ENCODE measurements around the gene LEFTY1. TPM values are rescaled to one million over a fixed set of nuclear protein-coding genes. Genes with fewer than 3 reads are reported as not detected.
"Not testable (repeated sequence)": the region's sequence is repeated elsewhere in the genome, so short reads cannot be mapped to it uniquely, and the experiment has no call there.

The LEFTY1 gene, protein sequence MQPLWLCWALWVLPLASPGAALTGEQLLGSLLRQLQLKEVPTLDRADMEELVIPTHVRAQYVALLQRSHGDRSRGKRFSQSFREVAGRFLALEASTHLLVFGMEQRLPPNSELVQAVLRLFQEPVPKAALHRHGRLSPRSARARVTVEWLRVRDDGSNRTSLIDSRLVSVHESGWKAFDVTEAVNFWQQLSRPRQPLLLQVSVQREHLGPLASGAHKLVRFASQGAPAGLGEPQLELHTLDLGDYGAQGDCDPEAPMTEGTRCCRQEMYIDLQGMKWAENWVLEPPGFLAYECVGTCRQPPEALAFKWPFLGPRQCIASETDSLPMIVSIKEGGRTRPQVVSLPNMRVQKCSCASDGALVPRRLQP
- 0.29 and 0.31 TPM in 2 replicates for total RNA-seq (ENCODE audit: low replicate concordance)
- long read RNA-seq: 0 reads

DNA sequence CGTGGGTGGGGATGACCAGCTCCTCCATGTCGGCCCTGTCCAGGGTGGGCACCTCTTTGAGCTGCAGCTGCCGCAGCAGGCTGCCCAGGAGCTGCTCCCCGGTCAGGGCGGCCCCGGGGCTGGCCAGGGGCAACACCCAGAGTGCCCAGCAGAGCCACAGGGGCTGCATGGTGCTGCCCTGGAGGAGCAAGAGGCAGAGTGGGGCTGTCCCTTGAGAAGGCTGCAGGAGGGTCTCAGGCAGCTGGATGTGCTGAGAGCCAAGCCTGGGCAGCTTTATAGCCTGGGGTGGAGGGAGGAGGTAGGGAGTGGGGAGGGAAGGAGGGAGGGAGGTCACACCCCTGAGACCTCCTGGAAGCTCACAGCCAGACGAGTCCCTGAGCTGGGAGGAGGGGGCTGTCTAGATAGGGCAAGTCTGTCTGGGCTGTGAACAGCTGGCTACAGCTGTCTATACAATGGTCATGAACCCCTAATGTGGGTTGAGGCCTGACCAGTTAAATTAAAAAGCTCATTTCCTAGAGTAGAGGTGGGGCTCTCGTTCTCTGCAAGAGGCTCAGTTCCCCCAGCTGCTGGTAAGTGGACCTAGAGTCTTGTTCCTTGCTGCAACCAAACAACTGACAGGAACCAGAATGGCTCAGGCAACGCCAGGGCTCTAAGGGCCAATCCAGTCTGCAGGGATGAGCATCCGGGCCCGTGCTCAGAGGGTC, at the start of gene LEFTY1:
LEFTY1 (minus strand) TSS at position 249 of the 704 bp plus-strand sequence; CDS start at position 169, 80 bp downstream.
- Mint-ChIP-seq H3K27ac (no peak within 1 kb of the TSS), H3K36me3 (no peaks in the 10 kb centered on the region), H3K4me3 (no peak within 1 kb of the TSS), H3K27me3 (peaks cover 12% of the 10 kb centered on the region), H3K4me1 (ENCODE audit: unreplicated experiment) (peaks cover 11% of the 10 kb centered on the region), H3K9me3 (no peaks in the 10 kb centered on the region)
- no peak for DNase-seq (ENCODE audit: extremely low spot score, unreplicated experiment)
- TF ChIP-seq, protein P1, sequence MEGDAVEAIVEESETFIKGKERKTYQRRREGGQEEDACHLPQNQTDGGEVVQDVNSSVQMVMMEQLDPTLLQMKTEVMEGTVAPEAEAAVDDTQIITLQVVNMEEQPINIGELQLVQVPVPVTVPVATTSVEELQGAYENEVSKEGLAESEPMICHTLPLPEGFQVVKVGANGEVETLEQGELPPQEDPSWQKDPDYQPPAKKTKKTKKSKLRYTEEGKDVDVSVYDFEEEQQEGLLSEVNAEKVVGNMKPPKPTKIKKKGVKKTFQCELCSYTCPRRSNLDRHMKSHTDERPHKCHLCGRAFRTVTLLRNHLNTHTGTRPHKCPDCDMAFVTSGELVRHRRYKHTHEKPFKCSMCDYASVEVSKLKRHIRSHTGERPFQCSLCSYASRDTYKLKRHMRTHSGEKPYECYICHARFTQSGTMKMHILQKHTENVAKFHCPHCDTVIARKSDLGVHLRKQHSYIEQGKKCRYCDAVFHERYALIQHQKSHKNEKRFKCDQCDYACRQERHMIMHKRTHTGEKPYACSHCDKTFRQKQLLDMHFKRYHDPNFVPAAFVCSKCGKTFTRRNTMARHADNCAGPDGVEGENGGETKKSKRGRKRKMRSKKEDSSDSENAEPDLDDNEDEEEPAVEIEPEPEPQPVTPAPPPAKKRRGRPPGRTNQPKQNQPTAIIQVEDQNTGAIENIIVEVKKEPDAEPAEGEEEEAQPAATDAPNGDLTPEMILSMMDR (conservative IDR thresholded peaks at IDR 0.05): no peak

DNA sequence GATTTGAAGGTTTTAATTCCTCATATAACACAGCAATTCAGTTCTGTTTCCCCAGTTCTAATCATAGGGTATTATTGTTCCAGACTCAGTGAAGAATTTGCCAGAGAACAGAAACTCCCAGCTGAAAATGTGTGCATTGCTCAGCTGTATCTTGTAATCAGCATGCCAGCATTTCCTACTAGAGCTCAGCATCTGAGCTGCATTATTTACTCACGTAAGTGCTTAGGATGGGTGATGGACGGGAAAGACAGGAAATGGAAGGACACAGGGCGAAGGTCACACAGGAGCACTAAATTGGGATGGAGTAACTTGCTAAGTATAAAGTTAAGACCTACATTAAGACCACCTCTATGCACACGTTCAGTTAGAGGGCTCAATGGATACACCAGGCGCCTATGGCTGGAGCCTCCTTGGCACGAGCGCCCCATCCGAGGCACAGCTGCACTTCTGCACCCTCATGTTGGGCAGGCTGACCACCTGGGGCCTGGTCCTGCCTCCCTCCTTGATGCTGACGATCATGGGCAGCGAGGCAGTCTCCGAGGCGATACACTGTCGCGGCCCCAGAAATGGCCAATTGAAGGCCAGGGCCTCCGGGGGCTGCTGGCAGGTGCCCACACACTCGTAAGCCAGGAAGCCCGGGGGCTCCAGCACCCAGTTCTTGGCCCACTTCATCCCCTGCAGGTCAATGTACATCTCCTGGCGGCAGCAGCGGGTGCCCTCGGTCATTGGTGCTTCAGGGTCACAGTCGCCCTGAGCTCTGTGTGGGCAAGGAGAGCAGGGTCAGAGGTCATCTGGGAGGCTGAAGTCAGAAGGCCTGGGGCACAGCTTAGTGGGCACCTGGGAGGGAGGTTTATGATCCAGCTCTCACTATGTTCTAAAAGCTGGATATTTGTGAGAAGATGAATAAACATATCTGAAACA, 48.4 kb upstream of the LEFTY1 start:
- H3K4me3 Mint-ChIP-seq: no peak overlapping the region
- H3K27me3 Mint-ChIP-seq: peaks cover 8% of the 10 kb centered on the region
- H3K9me3 Mint-ChIP-seq: no peaks in the 10 kb centered on the region
- no peak for DNase-seq (ENCODE audit: extremely low spot score, unreplicated experiment)
- H3K36me3 Mint-ChIP-seq: no peaks in the 10 kb centered on the region
- no peak overlapping the region for H3K27ac Mint-ChIP-seq
- TF ChIP-seq, protein P1 (conservative IDR thresholded peaks at IDR 0.05): no peak
- H3K4me1 Mint-ChIP-seq (ENCODE audit: unreplicated experiment): peaks cover 8% of the 10 kb centered on the region

DNA sequence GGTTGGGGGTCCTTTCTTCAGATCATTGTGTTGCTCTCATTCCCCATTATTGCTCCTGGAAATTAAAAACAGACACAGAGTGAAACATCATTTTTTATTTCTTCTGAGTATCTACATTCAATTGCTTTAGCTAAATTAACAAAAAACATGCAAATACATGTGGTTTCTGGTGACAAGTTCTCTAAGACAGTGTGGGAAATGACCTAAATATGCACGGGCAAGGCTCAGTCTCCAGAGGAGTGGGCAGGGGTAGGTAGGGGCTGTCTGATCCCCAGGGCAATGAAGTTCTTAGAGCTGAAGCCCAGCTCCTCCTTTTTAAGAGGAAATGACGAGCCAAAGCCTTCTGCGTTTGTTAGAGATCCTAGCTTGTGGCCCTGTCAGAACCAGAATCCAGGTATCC, 47.6 kb upstream of the LEFTY1 start:
- TF ChIP-seq, protein P1 (conservative IDR thresholded peaks at IDR 0.05): no peak
- no peak overlapping the region for H3K4me3 Mint-ChIP-seq
- no peak overlapping the region for H3K27ac Mint-ChIP-seq
- no peak for DNase-seq (ENCODE audit: extremely low spot score, unreplicated experiment)
- no peaks in the 10 kb centered on the region for H3K36me3 Mint-ChIP-seq
- peaks cover 8% of the 10 kb centered on the region for H3K27me3 Mint-ChIP-seq
- peaks cover 8% of the 10 kb centered on the region for H3K4me1 Mint-ChIP-seq (ENCODE audit: unreplicated experiment)
- no peaks in the 10 kb centered on the region for H3K9me3 Mint-ChIP-seq

DNA sequence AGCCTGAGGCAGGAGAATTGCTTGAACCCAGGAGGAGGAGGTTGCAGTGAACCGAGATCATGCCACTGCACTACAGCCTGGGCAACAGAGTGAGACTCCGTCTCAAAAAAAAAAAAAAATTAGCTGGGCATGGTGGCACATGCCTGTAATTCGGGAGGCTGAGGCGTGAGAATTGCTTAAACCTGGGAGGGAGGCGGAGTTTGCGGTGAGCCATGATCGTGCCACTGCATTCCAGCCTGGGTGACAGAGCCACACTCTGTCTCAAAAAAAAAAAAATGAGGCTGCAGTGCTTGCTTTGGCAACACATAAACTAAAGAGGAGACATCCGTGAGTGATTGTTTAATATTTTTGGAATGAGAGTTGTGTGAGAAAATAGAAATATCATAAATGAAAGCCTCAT, 47.1 kb upstream of the LEFTY1 start:
- not testable (repeated sequence) for H3K4me1 Mint-ChIP-seq (ENCODE audit: unreplicated experiment); H3K27me3 Mint-ChIP-seq; H3K27ac Mint-ChIP-seq; H3K4me3 Mint-ChIP-seq; DNase-seq (ENCODE audit: extremely low spot score, unreplicated experiment); H3K36me3 Mint-ChIP-seq; H3K9me3 Mint-ChIP-seq

DNA sequence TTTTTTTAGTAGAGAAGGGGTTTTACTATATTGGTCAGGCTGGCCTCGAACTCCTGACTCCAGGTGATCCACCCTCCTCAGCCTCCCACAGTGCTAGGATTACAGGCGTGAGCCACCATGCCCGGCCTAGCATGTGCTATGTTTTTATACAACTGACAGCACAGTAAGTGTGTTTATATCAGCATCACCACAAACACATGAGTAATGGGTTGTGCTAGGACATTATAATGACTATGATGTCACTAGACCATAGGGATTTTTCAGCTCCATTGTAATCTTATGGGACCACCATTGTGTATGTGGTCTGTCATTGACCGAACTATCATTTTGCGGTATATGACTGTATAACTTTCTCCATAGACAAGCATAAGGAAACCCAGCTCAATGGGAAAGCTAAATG, 45.8 kb upstream of the LEFTY1 start:
- no peaks in the 10 kb centered on the region for H3K9me3 Mint-ChIP-seq
- peaks cover 3% of the 10 kb centered on the region for H3K27me3 Mint-ChIP-seq
- H3K4me3 Mint-ChIP-seq: no peak overlapping the region
- TF ChIP-seq, protein P1 (conservative IDR thresholded peaks at IDR 0.05): no peak
- H3K36me3 Mint-ChIP-seq: no peaks in the 10 kb centered on the region
- peaks cover 8% of the 10 kb centered on the region for H3K4me1 Mint-ChIP-seq (ENCODE audit: unreplicated experiment)
- DNase-seq (ENCODE audit: extremely low spot score, unreplicated experiment): no peak
- H3K27ac Mint-ChIP-seq: no peak overlapping the region
